Tibial artery (tissue), 4 donors: ENCODE results near the gene DUSP5.
A peak's percentile ranks its signal among the peaks of the same experiment; 100 is the strongest.

Source experiments
- DNase-seq, 2 donors: peaks; one replicate each; pipeline ENCODE4 v3.0.0-alpha.2; 2019
- H3K27ac ChIP-seq, 2 donors: fragments of 200-600 bp; sonication (generic) in 1 of 2; 1 replicate in 1 of 2; 2 replicates in 1 of 2; pipeline ENCODE4 v1.5.1; 2018 to 2019; ENCODE audit warnings: mild to moderate bottlenecking in 1 of 2
- H3K27me3 ChIP-seq, 2 donors: fragments of 200-600 bp; sonication (generic) in 1 of 2; one replicate each; pipeline versions ENCODE4 v1.5.1 to v1.6.0; 2016 to 2019
- H3K36me3 ChIP-seq, 3 donors: fragments of 200-600 bp; sonication (generic) in 2 of 3; one replicate each; pipeline ENCODE4 v1.5.1; 2016 to 2019; ENCODE audit warnings: mild to moderate bottlenecking in 2 of 3
- H3K4me1 ChIP-seq, 4 donors: fragments of 200-600 bp; sonication (generic) in 2 of 4; 1 replicate in 3 of 4; 2 replicates in 1 of 4; pipeline ENCODE4 v1.5.1; 2016 to 2019
- H3K4me3 ChIP-seq, 2 donors: fragments of 200-600 bp; sonication (generic) in 1 of 2; 1 replicate in 1 of 2; 2 replicates in 1 of 2; pipeline ENCODE4 v1.5.1; 2018 to 2019; ENCODE audit warnings: mild to moderate bottlenecking in 2 of 2
- H3K9me3 ChIP-seq, 3 donors: fragments of 200-600 bp; sonication (generic) in 1 of 3; one replicate each; pipeline ENCODE4 v1.5.1; 2016 to 2019
- CTCF ChIP-seq, 2 experiments: fragments of 200-600 bp in 1 of 2; fragments of 450-650 bp in 1 of 2; IDR thresholded peaks; one replicate each; pipeline ENCODE4 v1.5.1; 2017 to 2019; ENCODE audit warnings: antibody characterized with exemption in 2 of 2, mild to moderate bottlenecking in 1 of 2, moderate library complexity in 1 of 2
- intact Hi-C: fragments of 100-400 bp; cut with DNase I; formaldehyde crosslinking; loops from one replicate; pipeline ENCODE4 v1.15.0; 2023; ENCODE audit warnings: low total_unique reads

DUSP5 gene

GRCh38 chr10:110556969-110557601, 59.4 kb downstream of the DUSP5 start:
- Histone ChIP-seq H3K4me1 (no peaks in the 10 kb centered on the region), H3K9me3 (no peaks in the 10 kb centered on the region), H3K36me3 (no peaks in the 10 kb centered on the region), H3K27me3 (peaks cover 0 to 15% of the 10 kb centered on the region in 2 donors), H3K27ac (no peak overlapping the region), H3K4me3 (no peak overlapping the region)
- TF ChIP-seq CTCF (IDR thresholded peaks at IDR 0.05): peak; percentile 52 to 63
- peak in 1 of 2 donors; percentile 36 for DNase-seq
- intact Hi-C loops: loop anchor here (5.0 kb wide), 1 partner anchor 1005 kb away; no protein-coding TSS in a partner anchor

GRCh38 chr10:110558041-110558440, 60.3 kb downstream of the DUSP5 start:
- intact Hi-C loops: loop anchor here (5.0 kb wide), 1 partner anchor 1004 kb away; no protein-coding TSS in a partner anchor
- H3K27me3 ChIP-seq: peaks cover 0 to 12% of the 10 kb centered on the region in 2 donors
- no peak for TF ChIP-seq CTCF (IDR thresholded peaks at IDR 0.05)

GRCh38 chr10:110560012-110560411, 62.3 kb downstream of the DUSP5 start:
- H3K9me3 ChIP-seq: no peaks in the 10 kb centered on the region
- intact Hi-C loops: no loop called here
- H3K36me3 ChIP-seq: no peaks in the 10 kb centered on the region
- H3K4me3 ChIP-seq: no peak overlapping the region
- no peak for DNase-seq
- H3K27ac ChIP-seq: no peak overlapping the region
- H3K27me3 ChIP-seq: peaks cover 0 to 17% of the 10 kb centered on the region in 2 donors
- no peaks in the 10 kb centered on the region for H3K4me1 ChIP-seq
- TF ChIP-seq CTCF (IDR thresholded peaks at IDR 0.05): no peak

More at GRCh38 chr10:110558041-110558440, 60.3 kb downstream of the DUSP5 start:
- DNase-seq: no peak
- H3K9me3 ChIP-seq: no peaks in the 10 kb centered on the region
- no peaks in the 10 kb centered on the region for H3K36me3 ChIP-seq
- no peaks in the 10 kb centered on the region for H3K4me1 ChIP-seq
- H3K4me3 ChIP-seq: no peak overlapping the region
- H3K27ac ChIP-seq: no peak overlapping the region
